ENCODE data around the gene ARNT2.

ARNT2 gene

DNA sequence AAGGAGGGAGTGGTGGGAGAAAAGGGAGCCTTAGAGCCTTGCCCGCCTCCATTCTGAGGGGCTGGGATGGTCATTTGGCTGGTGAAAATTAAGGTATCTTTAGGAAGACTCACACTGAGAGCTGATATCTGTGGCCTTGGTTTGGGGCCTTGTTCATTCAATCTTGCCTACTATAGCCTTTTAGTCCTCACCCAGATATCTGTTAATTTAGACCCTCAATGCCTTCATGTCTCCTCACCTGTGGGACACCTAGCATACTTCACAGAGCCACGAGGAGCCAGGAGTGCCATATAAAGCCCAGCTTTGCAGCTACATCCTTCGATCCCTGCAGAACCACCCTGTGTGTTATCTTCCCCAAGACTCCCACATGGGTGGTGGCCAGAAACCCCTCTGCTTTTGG, 4.7 kb upstream of the ARNT2 start:
- ATAC-seq (no peak), DNase-seq (no peak)
- H3K27me3 Mint-ChIP-seq, result peaks cover 76% of the 10 kb centered on the region
- H3K27ac Mint-ChIP-seq, result no peak overlapping the region
- H3K4me1 Mint-ChIP-seq, result no peaks in the 10 kb centered on the region
- H3K4me3 Mint-ChIP-seq, result no peak overlapping the region
- H3K9me3 Mint-ChIP-seq, result no peaks in the 10 kb centered on the region

DNA sequence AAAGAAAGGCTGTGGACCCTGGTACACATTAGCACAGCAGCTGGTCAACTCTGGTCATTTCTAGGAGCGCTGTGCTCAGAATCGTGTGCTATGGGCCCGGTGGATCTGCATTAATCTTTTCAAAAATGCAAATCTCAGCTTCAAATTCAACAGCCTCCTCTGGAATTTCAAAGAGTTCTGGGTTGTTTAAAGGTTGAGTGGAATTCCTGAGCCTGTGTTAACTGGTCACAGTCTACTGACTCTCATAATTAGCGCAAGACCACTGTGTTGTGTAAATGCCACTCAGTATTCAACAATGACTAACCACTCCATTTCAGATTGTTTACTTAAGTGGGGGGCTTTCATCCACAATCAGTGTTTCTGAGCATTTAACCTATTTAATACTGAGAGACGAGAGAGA, 2.7 kb upstream of the ARNT2 start:
- H3K4me3 Mint-ChIP-seq, result no peak overlapping the region
- ATAC-seq (no peak), DNase-seq (no peak)
- H3K9me3 Mint-ChIP-seq, result no peaks in the 10 kb centered on the region
- H3K4me1 Mint-ChIP-seq, result peaks cover 4% of the 10 kb centered on the region
- no peak overlapping the region for H3K27ac Mint-ChIP-seq
- peaks cover 76% of the 10 kb centered on the region for H3K27me3 Mint-ChIP-seq

DNA sequence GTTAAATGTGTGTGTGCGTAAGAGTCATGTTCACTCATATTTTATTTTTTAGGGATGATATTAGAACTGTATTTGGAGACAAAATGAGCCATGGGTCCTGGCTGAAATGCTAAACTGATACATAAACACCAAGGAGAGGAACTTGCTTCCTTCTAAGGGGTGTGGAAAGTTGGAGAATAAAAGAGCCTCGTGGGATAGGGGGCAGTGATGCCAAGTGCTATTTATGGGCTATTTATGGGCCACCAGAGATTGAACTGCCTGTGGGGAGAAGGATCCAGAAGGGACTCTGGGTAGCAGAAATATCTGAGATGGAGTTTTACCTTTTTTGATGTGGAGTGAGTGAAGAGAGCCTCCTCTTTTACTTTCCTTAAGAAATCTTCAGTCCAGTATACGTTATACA, 1.8 kb upstream of the ARNT2 start:
- Mint-ChIP-seq H3K4me1 (peaks cover 4% of the 10 kb centered on the region), H3K27ac (no peak overlapping the region), H3K9me3 (no peaks in the 10 kb centered on the region), H3K27me3 (peaks cover 76% of the 10 kb centered on the region), H3K4me3 (no peak overlapping the region)
- no peak for DNase-seq
- no peak for ATAC-seq

DNA sequence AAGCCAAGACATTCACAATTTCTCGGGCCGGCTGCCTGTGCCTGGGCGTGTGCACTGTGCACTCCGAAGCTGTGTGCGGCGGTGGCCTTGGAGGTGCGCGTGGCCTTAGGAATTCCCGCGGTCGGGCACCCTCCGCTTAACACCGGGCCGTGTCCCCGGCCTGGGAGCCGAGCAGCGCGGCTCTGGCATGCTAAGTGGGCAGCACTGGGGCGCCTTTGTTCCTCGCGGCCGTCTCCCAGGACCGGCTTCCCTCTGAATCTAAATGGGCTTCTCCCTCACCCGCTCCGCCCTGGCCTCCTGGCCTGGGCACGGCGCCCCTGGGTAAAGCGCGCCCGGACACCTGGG, 498 bp upstream of the ARNT2 start:
- H3K27me3 Mint-ChIP-seq, result peaks cover 81% of the 10 kb centered on the region

DNA sequence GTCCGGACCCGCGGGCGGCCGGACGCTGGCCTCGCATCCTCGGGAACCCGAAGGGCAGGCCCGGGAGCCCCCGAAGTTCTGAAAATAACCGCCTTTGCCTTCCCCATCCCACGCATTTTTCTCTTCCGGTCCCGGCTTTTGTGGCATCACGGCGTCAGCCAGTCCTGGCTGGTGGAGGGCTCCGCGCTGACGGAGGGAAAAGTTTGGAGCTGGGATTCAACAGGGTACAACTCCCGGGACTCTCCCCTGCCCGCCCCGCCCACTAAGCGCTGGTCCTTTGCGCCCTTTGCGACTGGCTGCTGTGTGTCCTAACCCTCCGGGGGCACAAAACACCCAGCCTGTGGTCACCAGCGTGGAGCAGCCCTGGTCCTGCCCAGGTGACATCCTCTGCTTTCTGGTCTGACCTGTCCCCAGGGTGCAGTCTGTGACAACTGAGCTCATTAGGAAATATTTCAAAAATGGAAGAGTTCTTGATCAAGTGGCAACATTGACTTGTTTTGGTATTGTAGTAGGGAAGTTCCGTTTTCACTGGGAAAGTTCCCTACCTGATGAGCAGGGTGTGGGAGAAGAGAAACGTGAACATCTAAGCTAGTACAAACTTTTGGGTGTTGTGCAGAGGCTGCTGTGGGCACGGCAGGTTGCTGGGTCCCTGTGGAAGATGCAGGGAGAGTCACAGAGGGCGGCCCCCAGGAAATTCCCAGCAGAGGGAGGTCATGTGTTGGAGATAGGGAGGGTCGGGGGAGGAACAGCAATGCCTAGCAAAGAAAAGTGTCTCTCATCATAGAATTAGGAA, 775 bp downstream of the ARNT2 start:
- peaks cover 80% of the 10 kb centered on the region for H3K27me3 Mint-ChIP-seq
- peaks cover 4% of the 10 kb centered on the region for H3K4me1 Mint-ChIP-seq
- H3K9me3 Mint-ChIP-seq, result no peaks in the 10 kb centered on the region
- ATAC-seq, result peak; percentile 54
- H3K27ac Mint-ChIP-seq, result no peak overlapping the region
- peak in 1 of 2 donors; percentile 8 for DNase-seq
- peak overlapping the region; percentile 33 to 69 for H3K4me3 Mint-ChIP-seq

More for the DNA sequence above, 498 bp upstream of the ARNT2 start:
- no peaks in the 10 kb centered on the region for H3K9me3 Mint-ChIP-seq
- H3K4me1 Mint-ChIP-seq, result peaks cover 4% of the 10 kb centered on the region
- ATAC-seq (no peak), DNase-seq (no peak)
- H3K4me3 Mint-ChIP-seq, result peak overlapping the region in 1 of 2 donors; percentile 18
- no peak overlapping the region for H3K27ac Mint-ChIP-seq

DNA sequence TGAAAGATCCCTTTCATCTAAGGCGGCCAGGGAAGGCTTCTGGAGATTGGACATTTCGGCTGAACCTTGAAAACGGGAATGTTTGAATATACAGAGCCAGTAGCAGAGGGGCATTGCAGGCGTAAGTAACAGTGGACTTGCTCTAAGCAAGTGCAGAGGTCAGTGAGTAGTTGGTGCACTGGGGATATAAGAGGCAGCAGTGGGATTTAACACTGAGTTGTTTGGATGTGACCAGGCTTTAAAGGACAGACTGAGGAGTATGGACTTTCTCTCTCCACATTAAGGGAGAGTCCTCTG, 1.3 kb downstream of the ARNT2 start:
- ATAC-seq, result no peak
- Mint-ChIP-seq H3K27me3 (peaks cover 80% of the 10 kb centered on the region), H3K4me1 (peaks cover 4% of the 10 kb centered on the region), H3K4me3 (no peak overlapping the region), H3K9me3 (no peaks in the 10 kb centered on the region), H3K27ac (no peak overlapping the region)
- no peak for DNase-seq

DNA sequence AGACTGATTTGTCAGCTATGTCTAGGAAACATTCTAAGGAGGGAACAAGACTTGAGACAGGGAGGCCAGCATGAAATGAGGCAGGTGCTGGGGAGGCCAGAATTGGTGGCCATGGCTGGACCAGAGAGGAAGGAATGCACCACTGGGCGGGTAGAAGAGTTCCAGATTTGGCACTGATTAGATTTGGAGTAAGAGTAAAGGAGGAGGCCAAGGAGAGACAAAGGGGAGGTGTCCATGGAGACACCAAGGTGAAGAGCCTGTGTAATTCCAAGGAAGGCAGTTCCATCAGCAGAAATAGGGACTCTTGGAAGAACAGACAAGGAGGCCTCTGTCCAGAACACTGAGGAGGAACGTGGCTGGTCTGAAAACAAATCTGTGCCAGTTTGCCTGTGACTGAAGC, 1.8 kb downstream of the ARNT2 start:
- no peak overlapping the region for H3K27ac Mint-ChIP-seq
- peaks cover 79% of the 10 kb centered on the region for H3K27me3 Mint-ChIP-seq
- H3K9me3 Mint-ChIP-seq, result no peaks in the 10 kb centered on the region
- H3K4me1 Mint-ChIP-seq, result peaks cover 4% of the 10 kb centered on the region
- no peak for ATAC-seq
- no peak overlapping the region for H3K4me3 Mint-ChIP-seq
- no peak for DNase-seq

DNA sequence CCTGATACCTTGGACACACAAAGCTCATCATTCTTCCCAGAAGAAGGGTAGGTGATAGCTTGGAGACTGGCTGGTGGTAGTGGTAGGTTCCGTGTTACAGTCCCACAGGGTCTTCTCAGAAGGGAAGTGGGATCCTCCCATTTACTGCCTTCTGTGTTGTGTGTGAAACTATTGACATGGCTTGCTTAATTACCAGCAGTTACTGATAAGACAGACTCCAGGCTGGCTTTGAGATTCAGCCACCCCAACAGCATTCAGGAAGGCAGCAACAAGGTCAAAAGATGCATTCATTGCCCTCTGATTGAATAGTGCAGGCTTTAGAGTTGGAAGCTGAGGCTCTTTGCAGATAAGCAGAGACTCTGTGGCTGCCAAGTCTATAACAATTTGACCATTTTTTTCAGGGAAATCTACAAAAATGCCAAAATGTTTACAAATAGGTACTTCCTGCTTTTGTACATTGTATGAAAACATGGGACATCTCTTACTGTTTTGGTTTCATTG, 7.7 kb downstream of the ARNT2 start:
- no peaks in the 10 kb centered on the region for H3K4me1 Mint-ChIP-seq
- no peak overlapping the region for H3K27ac Mint-ChIP-seq
- ATAC-seq (no peak), DNase-seq (no peak)
- H3K27me3 Mint-ChIP-seq, result peaks cover 34% of the 10 kb centered on the region
- no peaks in the 10 kb centered on the region for H3K9me3 Mint-ChIP-seq
- no peak overlapping the region for H3K4me3 Mint-ChIP-seq

DNA sequence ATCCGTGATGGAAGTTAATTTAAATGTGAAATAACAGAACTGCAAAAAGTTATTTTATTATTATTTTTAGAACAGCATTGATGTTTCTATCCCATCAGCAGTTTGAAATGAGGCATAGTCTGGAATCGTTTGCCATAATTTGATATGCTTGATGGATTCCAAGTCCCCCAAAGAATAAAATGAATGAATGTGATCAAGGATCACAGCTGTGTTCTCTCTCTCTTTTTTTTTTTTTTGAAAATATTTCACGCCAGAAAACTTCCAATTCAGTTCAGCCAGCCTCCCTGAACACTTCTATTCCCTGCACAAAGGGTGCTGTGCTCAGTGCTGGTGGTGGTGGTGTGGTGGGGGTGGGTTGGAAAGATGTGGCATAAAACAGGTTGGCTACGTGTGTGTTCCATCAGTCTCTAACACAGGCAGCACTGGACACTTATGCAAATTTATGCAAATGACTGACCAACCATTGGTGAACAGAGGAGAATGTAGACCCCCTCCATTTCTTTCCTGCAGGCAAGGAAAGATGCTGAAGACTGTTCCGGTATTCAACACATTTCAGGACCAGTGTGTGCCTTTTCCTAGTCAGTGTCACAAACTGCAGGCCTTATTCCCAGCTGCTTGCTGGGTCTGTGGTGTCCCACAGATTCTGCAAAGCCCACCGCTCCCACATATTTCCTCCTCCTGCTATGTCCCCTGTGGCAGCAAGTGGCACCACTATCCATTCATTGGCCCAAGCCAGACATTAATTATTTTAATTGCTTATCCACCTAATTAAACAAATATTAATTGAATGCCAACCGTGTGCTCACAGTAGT, 10.6 kb downstream of the ARNT2 start:
- ATAC-seq (no peak), DNase-seq (no peak)
- Mint-ChIP-seq H3K27me3 (peaks cover 34% of the 10 kb centered on the region), H3K27ac (no peak overlapping the region), H3K4me1 (no peaks in the 10 kb centered on the region), H3K9me3 (no peaks in the 10 kb centered on the region), H3K4me3 (no peak overlapping the region)

DNA sequence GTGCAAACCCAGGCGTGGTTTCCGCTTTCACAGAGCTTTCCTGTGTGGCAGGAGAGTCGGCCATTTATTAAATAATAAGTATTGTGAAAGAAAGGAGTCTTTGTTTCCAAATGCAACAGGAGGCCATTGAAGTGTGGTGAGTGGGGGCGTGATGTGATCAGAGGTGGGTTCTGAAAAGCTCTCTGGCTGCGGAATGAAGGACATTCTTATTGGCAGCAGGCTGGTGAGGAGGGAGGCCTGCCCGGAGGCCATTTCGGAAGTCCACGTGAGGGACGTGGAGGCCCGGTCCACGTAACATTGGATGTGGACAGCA, 11.1 kb downstream of the ARNT2 start:
- no peak for ATAC-seq
- Mint-ChIP-seq H3K4me1 (no peaks in the 10 kb centered on the region), H3K9me3 (no peaks in the 10 kb centered on the region), H3K4me3 (no peak overlapping the region), H3K27ac (no peak overlapping the region), H3K27me3 (peaks cover 28% of the 10 kb centered on the region)
- DNase-seq, result no peak

DNA sequence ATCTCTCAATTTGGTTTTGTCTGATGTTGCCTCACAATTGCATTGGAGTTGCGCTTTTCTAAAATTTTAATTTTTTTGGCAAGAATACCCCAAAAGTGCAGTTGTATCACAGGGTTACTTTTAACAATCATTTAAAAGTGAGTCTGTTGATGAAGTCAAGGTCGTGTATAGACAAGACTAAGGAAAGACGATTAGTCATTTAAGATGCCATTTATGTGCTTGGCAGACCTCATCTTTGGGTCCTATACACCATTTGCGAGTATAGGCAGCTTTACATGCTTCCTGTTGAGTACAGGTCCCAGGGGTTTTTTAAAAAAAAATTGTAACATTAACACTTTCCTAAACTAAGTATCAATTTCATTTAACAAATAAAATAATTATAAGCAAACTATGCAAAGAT, 12.5 kb downstream of the ARNT2 start:
- no peak overlapping the region for H3K27ac Mint-ChIP-seq
- peaks cover 26% of the 10 kb centered on the region for H3K27me3 Mint-ChIP-seq
- no peaks in the 10 kb centered on the region for H3K4me1 Mint-ChIP-seq
- H3K9me3 Mint-ChIP-seq, result no peaks in the 10 kb centered on the region
- DNase-seq, result no peak
- ATAC-seq, result no peak
- H3K4me3 Mint-ChIP-seq, result no peak overlapping the region

DNA sequence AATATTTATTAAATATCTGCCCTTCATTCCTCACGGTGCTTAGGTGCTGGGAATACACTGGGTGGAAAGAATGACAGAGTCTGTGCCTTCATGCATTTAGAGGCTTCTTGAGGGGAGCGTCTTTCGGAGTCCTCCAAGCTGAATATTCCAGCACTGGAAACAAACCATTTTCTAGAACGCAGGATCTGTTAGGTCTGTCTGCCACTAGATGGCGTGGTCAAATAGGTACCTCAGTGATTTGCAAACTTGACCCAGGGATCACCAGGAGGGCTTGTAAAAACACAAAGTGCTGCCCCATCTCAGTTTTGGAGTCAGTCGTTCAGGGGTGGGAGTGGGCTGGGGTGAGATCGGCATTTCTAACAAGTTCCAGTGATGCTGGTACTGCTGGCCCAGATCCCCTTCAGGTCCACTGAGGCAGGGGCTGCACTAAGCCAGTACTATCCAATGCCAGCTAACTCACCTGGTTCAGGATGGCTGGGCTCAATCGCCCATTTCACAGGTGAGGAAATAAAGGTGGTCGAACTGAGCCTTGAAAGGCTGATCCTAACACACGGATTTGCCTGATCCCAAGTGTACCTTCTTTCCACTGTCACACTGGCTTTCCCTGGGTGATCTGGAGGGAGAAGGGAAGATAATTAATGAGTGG, 14.8 kb downstream of the ARNT2 start:
- H3K9me3 Mint-ChIP-seq, result no peaks in the 10 kb centered on the region
- peaks cover 26% of the 10 kb centered on the region for H3K27me3 Mint-ChIP-seq
- ATAC-seq, result no peak
- no peak overlapping the region for H3K27ac Mint-ChIP-seq
- no peaks in the 10 kb centered on the region for H3K4me1 Mint-ChIP-seq
- no peak overlapping the region for H3K4me3 Mint-ChIP-seq
- no peak for DNase-seq

DNA sequence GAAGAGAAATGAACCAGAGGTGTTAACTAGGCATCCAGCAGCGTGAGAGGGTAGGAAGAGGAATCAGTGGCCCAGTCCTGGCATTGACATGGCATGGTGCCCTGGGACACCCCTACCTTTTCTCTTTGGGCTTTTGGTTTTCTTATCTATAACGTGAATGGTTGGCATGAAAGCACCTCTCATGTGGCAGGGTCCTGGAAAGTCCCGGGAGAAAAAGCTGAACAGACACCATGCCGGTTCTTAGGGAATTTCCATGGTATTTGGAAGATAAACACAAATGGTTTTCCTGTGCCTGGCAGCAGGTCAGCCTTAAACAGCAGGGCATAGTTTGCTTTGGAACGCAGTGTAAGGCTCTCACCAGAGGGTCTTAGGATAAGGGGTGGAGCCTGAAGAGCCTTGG, 15.4 kb downstream of the ARNT2 start:
- H3K9me3 Mint-ChIP-seq, result no peaks in the 10 kb centered on the region
- DNase-seq (no peak), ATAC-seq (no peak)
- peaks cover 26% of the 10 kb centered on the region for H3K27me3 Mint-ChIP-seq
- H3K4me3 Mint-ChIP-seq, result no peak overlapping the region
- H3K27ac Mint-ChIP-seq, result no peak overlapping the region
- no peaks in the 10 kb centered on the region for H3K4me1 Mint-ChIP-seq

DNA sequence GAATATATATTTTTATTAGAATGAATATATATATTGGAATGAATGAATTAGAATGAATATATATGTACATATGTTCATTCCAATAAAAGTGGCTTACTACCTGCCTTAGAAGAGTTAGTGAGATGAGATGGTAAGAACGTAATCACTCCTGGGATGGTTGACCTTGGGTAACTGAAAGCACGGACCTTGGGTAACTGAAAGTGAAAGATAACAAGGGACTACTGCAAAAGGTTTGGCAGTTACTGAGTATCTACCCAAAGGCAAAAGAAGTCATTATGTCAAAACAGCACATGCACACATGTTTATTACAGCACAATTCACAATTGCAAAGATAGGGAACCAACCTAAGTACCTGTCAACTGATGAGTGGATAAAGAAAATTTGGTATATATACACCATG, 16.5 kb downstream of the ARNT2 start:
- H3K9me3 Mint-ChIP-seq, result no peaks in the 10 kb centered on the region
- ATAC-seq (no peak), DNase-seq (no peak)
- no peak overlapping the region for H3K27ac Mint-ChIP-seq
- peaks cover 27% of the 10 kb centered on the region for H3K27me3 Mint-ChIP-seq
- H3K4me1 Mint-ChIP-seq, result no peaks in the 10 kb centered on the region
- H3K4me3 Mint-ChIP-seq, result no peak overlapping the region

DNA sequence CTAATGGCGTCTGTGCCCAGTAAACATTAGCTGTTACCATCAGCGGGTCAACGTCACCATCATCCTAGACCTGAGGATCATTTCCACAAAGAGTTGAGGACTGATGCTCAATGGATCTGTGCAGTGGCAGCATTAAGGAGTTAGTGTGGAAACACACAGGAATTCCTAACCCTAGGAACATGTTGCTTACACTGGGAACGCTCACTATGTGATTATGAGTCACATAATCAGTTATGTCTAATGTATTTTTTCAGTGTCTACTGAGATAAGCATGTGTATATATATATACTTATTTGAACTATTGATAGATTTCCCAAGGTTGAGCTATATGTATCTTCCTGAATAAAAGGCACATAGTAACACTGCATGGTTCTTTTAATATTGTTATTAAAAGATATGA, 19.0 kb downstream of the ARNT2 start:
- no peaks in the 10 kb centered on the region for H3K4me1 Mint-ChIP-seq
- ATAC-seq, result no peak
- peaks cover 22% of the 10 kb centered on the region for H3K27me3 Mint-ChIP-seq
- no peaks in the 10 kb centered on the region for H3K9me3 Mint-ChIP-seq
- no peak overlapping the region for H3K27ac Mint-ChIP-seq
- no peak overlapping the region for H3K4me3 Mint-ChIP-seq
- no peak for DNase-seq

DNA sequence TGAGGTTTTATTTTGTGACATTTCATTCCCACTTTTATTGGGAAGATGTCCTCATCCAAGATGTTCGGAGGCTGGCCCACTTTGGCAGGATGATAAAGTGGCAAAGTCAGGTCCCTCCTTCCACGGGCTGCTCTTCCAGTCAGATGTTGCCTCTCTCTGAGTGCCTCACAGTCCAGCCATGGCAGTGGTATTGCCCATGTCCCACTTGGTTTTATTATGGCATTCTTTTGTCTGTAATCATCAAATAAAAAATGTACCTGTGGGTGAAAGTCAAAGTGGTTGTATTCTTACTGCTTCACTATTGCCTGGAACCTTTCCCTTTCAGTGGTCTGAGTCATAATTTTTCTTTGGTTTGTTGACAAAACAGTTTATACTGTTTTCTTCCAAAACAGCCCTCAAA, 20.2 kb downstream of the ARNT2 start:
- no peak overlapping the region for H3K4me3 Mint-ChIP-seq
- H3K4me1 Mint-ChIP-seq, result no peaks in the 10 kb centered on the region
- ATAC-seq, result no peak
- H3K27me3 Mint-ChIP-seq, result peaks cover 14% of the 10 kb centered on the region
- no peak for DNase-seq
- no peaks in the 10 kb centered on the region for H3K9me3 Mint-ChIP-seq
- no peak overlapping the region for H3K27ac Mint-ChIP-seq

Measured in stimulated activated naive CD8-positive, alpha-beta T cell treated with anti-CD3 and anti-CD28 coated beads, Interleukin-15, amount 100 ng/mL, for 72 hours (primary cell).